Tibial nerve (tissue), 3 donors: ENCODE measurements around the gene LINC01488.

Experiments
- CTCF ChIP-seq, 5 experiments: fragments of 200-600 bp in 3 of 5; fragments of 450-650 bp in 2 of 5; sonication (generic) in 3 of 5; IDR thresholded peaks; one replicate each; pipeline ENCODE4 v1.5.1; 2016 to 2019; ENCODE audit warnings: antibody characterized with exemption in 5 of 5, mild to moderate bottlenecking in 3 of 5, moderate library complexity in 2 of 5
- POLR2A ChIP-seq, 2 donors: fragments of 450-650 bp; IDR thresholded peaks; one replicate each; pipeline ENCODE4 v1.6.1; 2017; ENCODE audit warnings: antibody characterized with exemption in 2 of 2, mild to moderate bottlenecking in 2 of 2, moderate library complexity in 2 of 2

GRCh38 chr11:69456712-69457111, 24.8 kb upstream of the LINC01488 start:
- TF ChIP-seq CTCF (IDR thresholded peaks at IDR 0.05) (no peak), POLR2A (IDR thresholded peaks at IDR 0.05) (no peak)
